Astrocyte (in vitro differentiated cells and primary cell): ENCODE measurements around the gene AQP1. TPM values are rescaled to one million over a fixed set of nuclear protein-coding genes. Genes with fewer than 3 reads are reported as not detected.

ENCODE experiments used
- DNase-seq: peaks from one replicate; pipeline ENCODE4 v3.0.0-alpha.2; 2010; ENCODE audit warnings: low read depth
- FAIRE-seq: peaks from 2 replicates; lab custom pipeline; 2011; peaks lifted over from hg19 to GRCh38; lab: Jason Lieb, UNC
- H2AFZ ChIP-seq: 2 replicates; pipeline ENCODE4 v1.6.0; 2012; ENCODE audit warnings: low read depth, low read length, inconsistent platforms
- H3K27ac ChIP-seq: 2 replicates; pipeline ENCODE4 v1.5.1; 2011; ENCODE audit warnings: low read depth, low read length, inconsistent platforms
- H3K27me3 ChIP-seq: 2 replicates; pipeline ENCODE4 v1.6.0; 2011; ENCODE audit warnings: low read length, inconsistent platforms; ENCODE audit not compliant: insufficient read depth
- H3K36me3 ChIP-seq: 2 replicates; pipeline ENCODE4 v1.5.1; 2011; ENCODE audit warnings: low read length, inconsistent platforms; ENCODE audit not compliant: insufficient read depth
- H3K4me1 ChIP-seq: 2 replicates; pipeline ENCODE4 v1.5.1; 2011; ENCODE audit warnings: low read length, inconsistent platforms; ENCODE audit not compliant: insufficient read depth
- H3K4me2 ChIP-seq: 2 replicates; pipeline ENCODE4 v1.6.0; 2012; ENCODE audit warnings: low read length, inconsistent platforms
- H3K4me3 ChIP-seq: 2 replicates; pipeline ENCODE4 v1.5.1; 2011; ENCODE audit warnings: low read depth, mild to moderate bottlenecking, low read length, inconsistent platforms; ENCODE audit not compliant: insufficient read depth
- H3K79me2 ChIP-seq: 2 replicates; pipeline ENCODE4 v1.6.0; 2012; ENCODE audit warnings: mild to moderate bottlenecking, low read length, inconsistent platforms; ENCODE audit not compliant: insufficient read depth
- H3K9ac ChIP-seq: 2 replicates; pipeline ENCODE4 v1.6.0; 2012; ENCODE audit warnings: mild to moderate bottlenecking, low read length, inconsistent platforms
- H3K9me3 ChIP-seq: 2 replicates; pipeline ENCODE4 v1.5.1; 2012; ENCODE audit warnings: low read depth, mild to moderate bottlenecking, low read length, inconsistent platforms; ENCODE audit not compliant: insufficient read depth
- H4K20me1 ChIP-seq: 2 replicates; pipeline ENCODE4 v1.6.0; 2012; ENCODE audit warnings: low read length, inconsistent platforms; ENCODE audit not compliant: insufficient read depth
- H3K27ac Mint-ChIP-seq: one replicate; pipeline ENCODE4 v1.8.0; 2021; ENCODE audit warnings: mild to moderate bottlenecking, mixed read lengths; ENCODE audit not compliant: unreplicated experiment
- H3K27me3 Mint-ChIP-seq: one replicate; pipeline ENCODE4 v1.8.0; 2021; ENCODE audit warnings: low read depth, mixed read lengths; ENCODE audit not compliant: unreplicated experiment
- H3K36me3 Mint-ChIP-seq: one replicate; pipeline ENCODE4 v1.8.0; 2021; ENCODE audit warnings: low read depth, mixed read lengths; ENCODE audit not compliant: unreplicated experiment
- H3K4me1 Mint-ChIP-seq: one replicate; pipeline ENCODE4 v1.8.0; 2021; ENCODE audit warnings: low read depth, mixed read lengths; ENCODE audit not compliant: unreplicated experiment
- H3K4me3 Mint-ChIP-seq: one replicate; pipeline ENCODE4 v1.8.0; 2021; ENCODE audit warnings: mild to moderate bottlenecking, moderate library complexity, mixed read lengths; ENCODE audit not compliant: unreplicated experiment
- H3K9me3 Mint-ChIP-seq: one replicate; pipeline ENCODE4 v1.8.0; 2021; ENCODE audit warnings: mild to moderate bottlenecking, mixed read lengths; ENCODE audit not compliant: unreplicated experiment
- CTCF ChIP-seq: IDR thresholded peaks from 2 replicates; pipeline ENCODE4 v1.5.1; 2011; ENCODE audit warnings: low read depth, mild to moderate bottlenecking, inconsistent platforms, low read length, moderate library complexity; ENCODE audit not compliant: insufficient read depth
- EZH2 ChIP-seq: IDR thresholded peaks from 2 replicates; pipeline ENCODE4 v1.6.1; 2012; ENCODE audit warnings: mild to moderate bottlenecking, low read length, inconsistent platforms; ENCODE audit not compliant: insufficient read depth
- total RNA-seq: library from RNA; stranded (reverse); gene quantifications from 2 replicates; pipeline ENCODE4 v1.2.1, GENCODE V29; 2021

Gene AQP1
- total RNA-seq, 1 donor from 2014 or later: 6.7 TPM

- Histone ChIP-seq H3K4me2 (no peak overlapping the region), H3K79me2 (no peaks in the 10 kb centered on the region), H3K4me1 (no peaks in the 10 kb centered on the region), H3K27me3 (peaks cover 55% of the 10 kb centered on the region), H3K4me3 (no peak overlapping the region), H3K9ac (no peak overlapping the region), H2AFZ (no peak overlapping the region), H3K9me3 (no peaks in the 10 kb centered on the region), H3K27ac (no peak overlapping the region), H4K20me1 (peaks cover 5% of the 10 kb centered on the region), H3K36me3 (no peaks in the 10 kb centered on the region)
- H3K27me3 Mint-ChIP-seq: peaks cover 71% of the 10 kb centered on the region
- no peak overlapping the region for H3K4me3 Mint-ChIP-seq
- peaks cover 2% of the 10 kb centered on the region for H3K4me1 Mint-ChIP-seq
- no peak for TF ChIP-seq CTCF
- TF ChIP-seq EZH2: no peak
- H3K36me3 Mint-ChIP-seq: peaks cover 3% of the 10 kb centered on the region
- FAIRE-seq (no peak), DNase-seq (no peak)
- H3K27ac Mint-ChIP-seq: no peak overlapping the region
- no peaks in the 10 kb centered on the region for H3K9me3 Mint-ChIP-seq
Observed at GRCh38 chr7:30973791-30974604, 62.3 kb downstream of the AQP1 start.

- H3K79me2 ChIP-seq: no peaks in the 10 kb centered on the region
- H3K4me3 ChIP-seq: no peak overlapping the region
- TF ChIP-seq CTCF (peak; percentile 48), EZH2 (no peak)
- H3K9ac ChIP-seq: no peak overlapping the region
- no peaks in the 10 kb centered on the region for H3K36me3 ChIP-seq
- DNase-seq (peak; percentile 18), FAIRE-seq (no peak)
- Mint-ChIP-seq H3K4me3 (no peak overlapping the region), H3K9me3 (no peaks in the 10 kb centered on the region), H3K4me1 (peaks cover 2% of the 10 kb centered on the region), H3K27me3 (peaks cover 76% of the 10 kb centered on the region), H3K36me3 (peaks cover 3% of the 10 kb centered on the region), H3K27ac (no peak overlapping the region)
- H3K4me2 ChIP-seq: no peak overlapping the region
- H3K4me1 ChIP-seq: no peaks in the 10 kb centered on the region
- H3K27ac ChIP-seq: no peak overlapping the region
- peaks cover 5% of the 10 kb centered on the region for H4K20me1 ChIP-seq
- H3K27me3 ChIP-seq: peaks cover 55% of the 10 kb centered on the region
- H2AFZ ChIP-seq: no peak overlapping the region
- no peaks in the 10 kb centered on the region for H3K9me3 ChIP-seq
Observed at GRCh38 chr7:30974605-30975255, 63.1 kb downstream of the AQP1 start.

Other genes starting within 250 kb of the AQP1 start
- gene CRHR2, start 229.4 kb upstream of the AQP1 start, total RNA-seq: not detected in 2 replicates
- 0.09 TPM in 1 of 2 replicates, not detected in the other for gene INMT, start 159.7 kb upstream of the AQP1 start, total RNA-seq
- gene MINDY4, start 140.4 kb upstream of the AQP1 start, total RNA-seq: 3.8 and 4.1 TPM in 2 replicates
- gene GHRHR, start 52.1 kb downstream of the AQP1 start, total RNA-seq: not detected in 2 replicates
- gene ADCYAP1R1, start 140.5 kb downstream of the AQP1 start, total RNA-seq: 0.05 and 0.14 TPM in 2 replicates